K562 (cell line): ENCODE results near the gene NOP16. TPM values are rescaled to one million over a fixed set of nuclear protein-coding genes. Genes with fewer than 3 reads are reported as not detected.

Source experiments
- ATAC-seq: fragments of 200-7000 bp; cut with Tn5 transposase; 3 replicates; pipeline ENCODE4 v1.9.1; 2020; ENCODE audit warnings: moderate library complexity
- BruUV-seq: library from RNA; stranded (reverse); fragments of 400-500 nt; replicated peaks from 2 replicates; lab custom pipeline; 2021; lab: Mats Ljungman, UMichigan
- CTCF ChIA-PET: fragments of 300-600 bp; formaldehyde crosslinking; extraction: SDS; loops from one replicate; lab custom pipeline; 2021; ENCODE audit warnings: low intra/inter-chr PET ratio; lab: Yijun Ruan, JAX
- POLR2A ChIA-PET: fragments of 300-600, 350-650 bp; sonication (Branson Sonifier 250); formaldehyde crosslinking; extraction: SDS; loops from one replicate; lab custom pipeline; 2021; ENCODE audit warnings: antibody characterized with exemption, inconsistent platforms; lab: Yijun Ruan, JAX
- DNase-seq, 4 experiments: peaks; one replicate each; pipeline versions ENCODE4 v3.0.0 to v3.0.0-alpha.2; 2011 to 2018; ENCODE audit warnings: low spot score in 3 of 4, mixed read lengths in 3 of 4; ENCODE audit errors: extremely low read depth in 1 of 4
- FAIRE-seq: peaks from 2 replicates; lab custom pipeline; 2011; peaks lifted over from hg19 to GRCh38; lab: Jason Lieb, UNC
- H2AFZ ChIP-seq: 2 replicates; pipeline ENCODE4 v1.6.0; 2011; ENCODE audit warnings: low read depth, low read length, control low read depth, inconsistent platforms
- H3K27ac ChIP-seq: fragments of 200-600 bp; 3 replicates; pipeline ENCODE4 v1.8.0; 2011; ENCODE audit warnings: low read depth, mild to moderate bottlenecking, control low read depth, inconsistent platforms, low read length, moderate library complexity, mixed read lengths; ENCODE audit errors: extremely low read depth
- H3K27me3 ChIP-seq, 2 experiments: fragments of 300-600 bp in 1 of 2; 2 replicates in 1 of 2; 3 replicates in 1 of 2; pipeline versions ENCODE4 v1.6.0 to v1.8.0; 2011; ENCODE audit warnings: inconsistent platforms in 2 of 2, low read length in 2 of 2, mild to moderate bottlenecking in 1 of 2, mixed read lengths in 1 of 2, moderate library complexity in 1 of 2; ENCODE audit not compliant: control insufficient read depth in 2 of 2, insufficient read depth in 2 of 2
- H3K36me3 ChIP-seq: fragments of 300-600 bp; 3 replicates; pipeline ENCODE4 v1.8.0; 2011; ENCODE audit warnings: mild to moderate bottlenecking, low read length, inconsistent platforms; ENCODE audit not compliant: control insufficient read depth, insufficient read depth
- H3K4me1 ChIP-seq, 2 experiments: fragments of 200-600 bp in 1 of 2; replicated peaks in 1 of 2; 2 replicates in 1 of 2; 3 replicates in 1 of 2; pipeline versions ENCODE4 v1.5.1 to v1.8.0; 2011; ENCODE audit warnings: inconsistent platforms in 2 of 2, low read length in 2 of 2, mild to moderate bottlenecking in 1 of 2, mixed read lengths in 1 of 2, moderate library complexity in 1 of 2; ENCODE audit not compliant: control insufficient read depth in 2 of 2, insufficient read depth in 2 of 2
- H3K4me2 ChIP-seq: 2 replicates; pipeline ENCODE4 v1.6.1; 2011; ENCODE audit warnings: low read length, control low read depth, inconsistent platforms, mixed read lengths; ENCODE audit not compliant: insufficient read depth
- H3K4me3 ChIP-seq: fragments of 200-600 bp; sonication (generic), shearing (Covaris generic); 2 replicates; pipeline ENCODE4 v1.5.1; 2016; ENCODE audit warnings: control low read depth, inconsistent platforms
- H3K79me2 ChIP-seq: fragments of 200-600 bp; 3 replicates; pipeline ENCODE4 v1.8.0; 2011; ENCODE audit warnings: low read length, inconsistent platforms; ENCODE audit not compliant: control insufficient read depth, insufficient read depth
- H3K9ac ChIP-seq, 2 experiments: 2 replicates each; pipeline versions ENCODE4 v1.6.0 to v1.6.1; 2011; ENCODE audit warnings: low read depth in 2 of 2, low read length in 2 of 2, control low read depth in 1 of 2, inconsistent platforms in 1 of 2, mild to moderate bottlenecking in 1 of 2, mixed read lengths in 1 of 2; ENCODE audit not compliant: insufficient read depth in 1 of 2
- H3K9me1 ChIP-seq: one replicate; pipeline ENCODE4 v1.6.0; 2011; ENCODE audit warnings: inconsistent platforms, mild to moderate bottlenecking, low read length, moderate library complexity; ENCODE audit not compliant: control insufficient read depth, insufficient read depth
- H3K9me3 ChIP-seq: replicated peaks from 2 replicates; pipeline ENCODE4 v1.5.1; 2011; ENCODE audit warnings: low read depth, low read length, inconsistent platforms; ENCODE audit not compliant: control insufficient read depth, insufficient read depth
- H4K20me1 ChIP-seq: replicated peaks from 2 replicates; pipeline ENCODE4 v1.6.1; 2011; ENCODE audit warnings: low read length, inconsistent platforms, mixed read lengths; ENCODE audit not compliant: control insufficient read depth, insufficient read depth
- PHB2 ChIP-seq: fragments of 450-650 bp; IDR thresholded peaks from 2 replicates; pipeline ENCODE4 v1.6.1; 2017; ENCODE audit warnings: low read depth
- RBM34 ChIP-seq: fragments of 200-400 bp; formaldehyde crosslinking; IDR thresholded peaks from 2 replicates; pipeline ENCODE4 v1.6.1; 2018; ENCODE audit warnings: low read length, borderline replicate concordance; ENCODE audit not compliant: insufficient read depth
- SMARCC2 ChIP-seq: fragments of 450-650 bp; IDR thresholded peaks from 2 replicates; pipeline ENCODE4 v1.6.1; 2017; ENCODE audit warnings: antibody characterized with exemption, moderate library complexity, mild to moderate bottlenecking, low read depth
- ZNF175 ChIP-seq: fragments of 200-800 bp; sonication (Bioruptor generic); IDR thresholded peaks from 2 replicates; pipeline ENCODE4 v1.6.1; 2016; ENCODE audit warnings: low read depth, mild to moderate bottlenecking, missing genetic modification characterization, missing compliant biosample characterization
- ZNF23 ChIP-seq: fragments of 250-450 bp; sonication (Bioruptor Pico); IDR thresholded peaks from 2 replicates; pipeline ENCODE4 v1.4.0; 2020; ENCODE audit warnings: mild to moderate bottlenecking
- WGBS: fragments of 100-300 bp; shearing (Covaris generic); methylation state at CpG from one replicate; pipeline ENCODE4 v1.1.6; 2016; ENCODE audit warnings: low coverage, mixed read lengths; ENCODE audit not compliant: insufficient coverage; ENCODE audit errors: missing lambda C conversion rate; 5-methylcytosine and 5-hydroxymethylcytosine counted together
- in situ Hi-C: fragments of 300-500 bp; cut with MboI; formaldehyde crosslinking; loops from 4 replicates; pipeline ENCODE4 v1.15.0; 2018; ENCODE audit warnings: inconsistent platforms, mixed read lengths
- intact Hi-C: fragments of 100-400 bp; cut with micrococcal nuclease; formaldehyde crosslinking; loops from 2 replicates; pipeline ENCODE4 v1.14.2; 2022
- polyA plus RNA-seq, 8 experiments: library from polyadenylated mRNA; depleted of rRNA in 4 of 8; stranded (reverse) in 5 of 8; unstranded in 3 of 8; fragments of >200 nt; fragmentation: Nextera tagmentation in 2 of 8; fragmentation: Illumina TruSeq in 1 of 8; extraction: Ambion mirVana in 2 of 8; extraction: Trizol in 1 of 8; gene quantifications; 2 replicates each; pipeline versions ENCODE4 v1.2.1 to v1.2.3, GENCODE V29; 2011 to 2014; ENCODE audit warnings: inconsistent platforms in 1 of 8, missing spikeins in 1 of 8
- total RNA-seq, 7 experiments: library from RNA; depleted of rRNA in 6 of 7; stranded (reverse); fragments of >200 nt in 6 of 7; fragmentation: Illumina TruSeq in 2 of 7; extraction: Trizol in 2 of 7; gene quantifications; 2 replicates each; pipeline versions ENCODE4 v1.2.1 to v1.2.3, GENCODE V29; 2011 to 2021; ENCODE audit warnings: low replicate concordance in 1 of 7
- TF ChIP-seq, protein P1 (sequence below): fragments of 250-450 bp; sonication (Bioruptor Pico); IDR thresholded peaks from 2 replicates; pipeline ENCODE4 v1.4.0; 2020; ENCODE audit warnings: mild to moderate bottlenecking, moderate library complexity

The NOP16 gene
- total and polyA plus RNA-seq, 9 of the 15 experiments (the other 6 are each of a cell fraction or from before 2014, with no cell fraction given), result 92.5 to 342 (median 148) TPM

DNA sequence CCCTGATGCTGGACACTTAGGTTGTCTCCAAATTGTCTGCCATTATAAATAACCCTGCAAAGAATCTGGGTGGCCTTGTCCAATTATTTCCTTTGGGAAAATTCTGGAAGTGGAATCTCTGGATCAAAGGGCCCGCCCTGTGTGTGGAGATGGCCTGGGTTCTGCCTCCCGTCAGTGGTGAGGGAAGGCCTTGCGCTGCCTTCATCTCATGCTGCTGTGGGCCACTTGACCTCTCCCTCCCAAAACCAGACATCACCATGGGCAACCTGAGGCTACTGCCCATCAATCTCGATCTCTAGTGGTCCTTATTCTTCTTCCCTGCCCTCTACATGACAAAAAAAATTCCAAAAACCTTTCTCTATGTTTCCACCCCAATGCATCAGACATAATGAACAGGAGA lies 21.4 kb upstream of the NOP16 start:
- intact Hi-C loops, result loop anchor here (10.0 kb wide), 1 partner anchor 75 kb away; no protein-coding TSS in a partner anchor
- CTCF ChIA-PET, result no interaction called here
- no peaks in the 10 kb centered on the region for H3K9me3 ChIP-seq
- H3K27ac ChIP-seq, result no peak overlapping the region
- POLR2A ChIA-PET, result interaction anchor here (0.7 to 1.2 kb wide), 2 partner anchors 15 to 127 kb away, joined by 3 read pairs; partner anchors contain the start of gene RNF44
- BruUV-seq, result no TSS peak
- H3K36me3 ChIP-seq, result peaks cover 39% of the 10 kb centered on the region; the same call in 2 of the 3 replicates
- DNase-seq (peak in 2 of 4 experiments; percentile 6 to 9), FAIRE-seq (no peak), ATAC-seq (no peak)
- no peak for TF ChIP-seq RBM34
- TF ChIP-seq, protein P1, sequence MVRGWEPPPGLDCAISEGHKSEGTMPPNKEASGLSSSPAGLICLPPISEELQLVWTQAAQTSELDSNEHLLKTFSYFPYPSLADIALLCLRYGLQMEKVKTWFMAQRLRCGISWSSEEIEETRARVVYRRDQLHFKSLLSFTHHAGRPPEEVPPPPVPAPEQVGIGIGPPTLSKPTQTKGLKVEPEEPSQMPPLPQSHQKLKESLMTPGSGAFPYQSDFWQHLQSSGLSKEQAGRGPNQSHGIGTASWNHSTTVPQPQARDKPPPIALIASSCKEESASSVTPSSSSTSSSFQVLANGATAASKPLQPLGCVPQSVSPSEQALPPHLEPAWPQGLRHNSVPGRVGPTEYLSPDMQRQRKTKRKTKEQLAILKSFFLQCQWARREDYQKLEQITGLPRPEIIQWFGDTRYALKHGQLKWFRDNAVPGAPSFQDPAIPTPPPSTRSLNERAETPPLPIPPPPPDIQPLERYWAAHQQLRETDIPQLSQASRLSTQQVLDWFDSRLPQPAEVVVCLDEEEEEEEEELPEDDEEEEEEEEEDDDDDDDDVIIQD (CRISPR knock-in tag), result no peak
- TF ChIP-seq ZNF23 (CRISPR knock-in tag), result no peak
- TF ChIP-seq SMARCC2, result no peak
- TF ChIP-seq PHB2, result no peak
- TF ChIP-seq ZNF175 (CRISPR knock-in tag), result no peak
- no peak overlapping the region for H3K9ac ChIP-seq
- peaks cover 9% of the 10 kb centered on the region; the same call in 1 of the 2 replicates for H4K20me1 ChIP-seq
- no peaks in the 10 kb centered on the region; a peak in 2 of 5 replicates for H3K4me1 ChIP-seq
- 86% methylated on average over 4 of the region's 4 CpGs for WGBS
- in situ Hi-C loops, result no loop called here
- peaks cover 4% of the 10 kb centered on the region for H3K9me1 ChIP-seq
- H3K27me3 ChIP-seq, result no peaks in the 10 kb centered on the region
- no peak overlapping the region for H3K4me3 ChIP-seq
- H3K4me2 ChIP-seq, result no peak overlapping the region
- peaks cover 6% of the 10 kb centered on the region; the same call in 2 of the 3 replicates for H3K79me2 ChIP-seq
- H2AFZ ChIP-seq, result no peak overlapping the region
